ENCODE measurements around the gene NHP2.

GRCh38 chr5:178150977-178151734 lies 2.5 kb downstream of the NHP2 start:
- TF ChIP-seq POLR2A (IDR thresholded peaks at IDR 0.05) (peak in 1 of 2 donors; percentile 24), CTCF (IDR thresholded peaks at IDR 0.05) (peak in 1 of 6 experiments; percentile 23)

All from adrenal gland (tissue), 5 donors.